ENCODE results near the gene TMEM184B. TPM values are rescaled to one million over a fixed set of nuclear protein-coding genes. Genes with fewer than 3 reads are reported as not detected.

Gene TMEM184B
- total RNA-seq, 1 donor from 2014 or later: 81.0 TPM

DNA sequence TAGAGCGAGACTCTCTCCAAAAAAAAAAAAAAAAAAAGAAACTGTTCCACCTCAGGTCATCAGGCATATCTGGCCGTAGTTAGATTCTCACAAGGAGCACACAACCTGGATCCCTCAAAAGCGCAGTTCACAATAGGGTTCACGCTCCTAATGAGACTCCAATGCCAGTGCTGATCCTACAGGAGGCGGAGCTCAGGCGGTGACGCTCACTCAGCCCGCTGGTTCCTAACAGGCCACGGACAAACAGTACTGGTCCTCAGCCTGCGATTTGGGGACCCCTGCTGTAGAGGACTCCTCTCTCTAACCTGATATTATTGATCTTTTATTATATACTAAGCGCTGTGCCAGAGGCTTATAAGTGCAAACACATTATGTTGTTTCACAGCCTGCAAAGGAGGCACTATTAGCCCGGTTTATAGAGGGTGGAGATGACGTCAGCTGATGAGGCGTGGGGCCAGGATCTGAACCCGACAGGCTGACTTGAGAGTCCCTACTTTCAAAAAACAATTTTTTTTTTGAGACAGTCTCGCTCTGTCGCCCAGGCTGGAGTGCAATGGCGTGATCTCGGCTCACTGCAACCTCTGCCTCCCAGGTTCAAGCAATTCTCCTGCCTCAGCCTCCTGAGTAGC, 75.9 kb downstream of the TMEM184B start:
- Mint-ChIP-seq H3K36me3 (ENCODE audit: unreplicated experiment) (no peaks in the 10 kb centered on the region), H3K4me3 (ENCODE audit: unreplicated experiment) (no peak overlapping the region), H3K27ac (ENCODE audit: unreplicated experiment) (no peak overlapping the region), H3K4me1 (ENCODE audit: low read depth, unreplicated experiment) (peaks cover 5% of the 10 kb centered on the region), H3K27me3 (ENCODE audit: unreplicated experiment) (peaks cover 10% of the 10 kb centered on the region), H3K9me3 (ENCODE audit: unreplicated experiment) (peaks cover 10% of the 10 kb centered on the region)
- TF ChIP-seq CTCF (IDR thresholded peaks at IDR 0.05; ENCODE audit: partially characterized antibody, unreplicated experiment): no peak
- no peak for DNase-seq

GRCh38 chr22:38193580-38193979, 79.2 kb downstream of the TMEM184B start:
- no peak for DNase-seq

DNA sequence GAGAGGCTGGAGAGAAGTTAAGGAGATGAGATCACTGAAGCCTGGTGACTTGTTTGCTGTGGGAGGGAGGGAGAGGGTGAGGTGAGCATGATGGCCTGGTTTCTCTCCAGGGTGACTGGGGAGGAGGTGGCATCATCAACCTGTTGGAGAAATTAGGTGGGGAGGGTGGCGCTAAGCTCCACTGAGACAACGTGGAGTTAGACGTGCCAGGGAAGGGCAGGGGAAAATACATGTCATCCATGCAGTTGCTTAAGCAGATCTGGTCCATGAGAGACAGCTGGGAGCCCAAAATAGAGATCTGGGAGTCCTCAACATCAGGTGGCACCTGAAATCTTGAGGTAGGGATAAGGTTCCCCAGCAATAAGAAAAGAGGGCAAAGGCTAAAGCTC, 80.3 kb downstream of the TMEM184B start:
- no peaks in the 10 kb centered on the region for H3K4me1 Mint-ChIP-seq (ENCODE audit: low read depth, unreplicated experiment)
- H3K27ac Mint-ChIP-seq (ENCODE audit: unreplicated experiment): no peak overlapping the region
- DNase-seq: no peak

More at GRCh38 chr22:38193580-38193979, 79.2 kb downstream of the TMEM184B start:
- Mint-ChIP-seq H3K9me3 (ENCODE audit: unreplicated experiment) (peaks cover 9% of the 10 kb centered on the region), H3K27me3 (ENCODE audit: unreplicated experiment) (peaks cover 11% of the 10 kb centered on the region), H3K4me1 (ENCODE audit: low read depth, unreplicated experiment) (no peaks in the 10 kb centered on the region), H3K4me3 (ENCODE audit: unreplicated experiment) (no peak overlapping the region), H3K27ac (ENCODE audit: unreplicated experiment) (no peak overlapping the region), H3K36me3 (ENCODE audit: unreplicated experiment) (no peaks in the 10 kb centered on the region)
- no peak for TF ChIP-seq CTCF (IDR thresholded peaks at IDR 0.05; ENCODE audit: partially characterized antibody, unreplicated experiment)

GRCh38 chr22:38191731-38192474, 80.9 kb downstream of the TMEM184B start:
- TF ChIP-seq CTCF (IDR thresholded peaks at IDR 0.05; ENCODE audit: partially characterized antibody, unreplicated experiment): no peak
- DNase-seq: no peak
- Mint-ChIP-seq H3K4me3 (ENCODE audit: unreplicated experiment) (no peak overlapping the region), H3K9me3 (ENCODE audit: unreplicated experiment) (peaks cover 11% of the 10 kb centered on the region), H3K27ac (ENCODE audit: unreplicated experiment) (no peak overlapping the region), H3K4me1 (ENCODE audit: low read depth, unreplicated experiment) (no peaks in the 10 kb centered on the region), H3K27me3 (ENCODE audit: unreplicated experiment) (peaks cover 9% of the 10 kb centered on the region), H3K36me3 (ENCODE audit: unreplicated experiment) (no peaks in the 10 kb centered on the region)

More for the DNA sequence above, 80.3 kb downstream of the TMEM184B start:
- peaks cover 11% of the 10 kb centered on the region for H3K9me3 Mint-ChIP-seq (ENCODE audit: unreplicated experiment)
- H3K4me3 Mint-ChIP-seq (ENCODE audit: unreplicated experiment): no peak overlapping the region
- peaks cover 9% of the 10 kb centered on the region for H3K27me3 Mint-ChIP-seq (ENCODE audit: unreplicated experiment)
- H3K36me3 Mint-ChIP-seq (ENCODE audit: unreplicated experiment): no peaks in the 10 kb centered on the region
- no peak for TF ChIP-seq CTCF (IDR thresholded peaks at IDR 0.05; ENCODE audit: partially characterized antibody, unreplicated experiment)

GRCh38 chr22:38191055-38191454, 81.8 kb downstream of the TMEM184B start:
- H3K4me1 Mint-ChIP-seq (ENCODE audit: low read depth, unreplicated experiment): peaks cover 1% of the 10 kb centered on the region
- peaks cover 11% of the 10 kb centered on the region for H3K9me3 Mint-ChIP-seq (ENCODE audit: unreplicated experiment)
- peak overlapping the region; percentile 62 for H3K27ac Mint-ChIP-seq (ENCODE audit: unreplicated experiment)
- TF ChIP-seq CTCF (IDR thresholded peaks at IDR 0.05; ENCODE audit: partially characterized antibody, unreplicated experiment): no peak
- no peaks in the 10 kb centered on the region for H3K36me3 Mint-ChIP-seq (ENCODE audit: unreplicated experiment)
- peak overlapping the region; percentile 20 for H3K4me3 Mint-ChIP-seq (ENCODE audit: unreplicated experiment)
- DNase-seq: no peak
- H3K27me3 Mint-ChIP-seq (ENCODE audit: unreplicated experiment): peaks cover 9% of the 10 kb centered on the region

Data from glutamatergic neuron (in vitro differentiated cells).